CD14-positive monocyte (primary cell): ENCODE data around the gene CTDSPL. TPM values are rescaled to one million over a fixed set of nuclear protein-coding genes. Genes with fewer than 3 reads are reported as not detected.

ENCODE experiments used
- DNase-seq, 3 donors: peaks; one replicate each; pipeline ENCODE4 v3.0.0-alpha.2; 2011 to 2022
- H2AFZ ChIP-seq: 2 replicates; pipeline ENCODE4 v1.6.0; 2012; ENCODE audit warnings: mild to moderate bottlenecking, low read depth, low read length, inconsistent platforms; ENCODE audit not compliant: insufficient read depth, poor library complexity, severe bottlenecking
- H3K27ac ChIP-seq, 2 donors: 1 replicate in 1 of 2; 2 replicates in 1 of 2; pipeline ENCODE4 v1.5.1; 2012 to 2013; ENCODE audit warnings: low read length in 2 of 2, control low read depth in 1 of 2, inconsistent platforms in 1 of 2, low read depth in 1 of 2, mild to moderate bottlenecking in 1 of 2
- H3K27me3 ChIP-seq, 2 donors: one replicate each; pipeline versions ENCODE4 v1.6.0 to v1.6.1; 2011 to 2013; ENCODE audit warnings: low read length in 2 of 2; ENCODE audit not compliant: control insufficient read depth in 2 of 2, insufficient read depth in 2 of 2
- H3K36me3 ChIP-seq, 2 donors: replicated peaks in 1 of 2; 1 replicate in 1 of 2; 2 replicates in 1 of 2; pipeline versions ENCODE4 v1.5.1 to v1.6.1; 2012 to 2013; ENCODE audit warnings: low read length in 2 of 2, control low read depth in 1 of 2, inconsistent platforms in 1 of 2, mild to moderate bottlenecking in 1 of 2; ENCODE audit not compliant: insufficient read depth in 2 of 2, control insufficient read depth in 1 of 2
- H3K4me1 ChIP-seq, 2 donors: 1 replicate in 1 of 2; 2 replicates in 1 of 2; pipeline versions ENCODE4 v1.5.1 to v1.6.1; 2012 to 2013; ENCODE audit warnings: low read length in 2 of 2, control low read depth in 1 of 2, inconsistent platforms in 1 of 2, mild to moderate bottlenecking in 1 of 2, moderate library complexity in 1 of 2; ENCODE audit not compliant: insufficient read depth in 2 of 2, control insufficient read depth in 1 of 2
- H3K4me2 ChIP-seq: replicated peaks from 2 replicates; pipeline ENCODE3; 2012; ENCODE audit warnings: low read length, moderate library complexity, mild to moderate bottlenecking; ENCODE audit not compliant: poor library complexity, severe bottlenecking; ENCODE audit errors: extremely low read depth
- H3K4me3 ChIP-seq, 3 experiments: fragments of 200-600 bp in 1 of 3; sonication (generic) in 1 of 3; replicated peaks in 1 of 3; 1 replicate in 2 of 3; 2 replicates in 1 of 3; pipeline ENCODE4 v1.5.1; 2011 to 2013; ENCODE audit warnings: low read length in 3 of 3, mild to moderate bottlenecking in 3 of 3, control low read depth in 2 of 3, low read depth in 2 of 3, inconsistent platforms in 1 of 3, moderate library complexity in 1 of 3
- H3K79me2 ChIP-seq: 2 replicates; pipeline ENCODE4 v1.6.0; 2012; ENCODE audit warnings: mild to moderate bottlenecking, control low read depth, inconsistent platforms, low read length, moderate library complexity; ENCODE audit not compliant: insufficient read depth
- H3K9ac ChIP-seq: 2 replicates; pipeline ENCODE4 v1.6.0; 2017; ENCODE audit warnings: low read length, mild to moderate bottlenecking; ENCODE audit not compliant: insufficient read depth, poor library complexity, severe bottlenecking
- H3K9me3 ChIP-seq, 2 donors: replicated peaks in 1 of 2; 1 replicate in 1 of 2; 2 replicates in 1 of 2; pipeline versions ENCODE4 v1.5.1 to v1.6.1; 2012 to 2013; ENCODE audit warnings: low read length in 2 of 2, control low read depth in 1 of 2; ENCODE audit not compliant: control insufficient read depth in 1 of 2, insufficient read depth in 1 of 2
- H4K20me1 ChIP-seq: 2 replicates; pipeline ENCODE4 v1.6.0; 2012; ENCODE audit warnings: mild to moderate bottlenecking, low read length, control low read depth, moderate library complexity; ENCODE audit not compliant: insufficient read depth
- H3K27ac Mint-ChIP-seq, 7 donors: one replicate each; pipeline ENCODE4 v1.8.0; 2020; ENCODE audit warnings: mild to moderate bottlenecking in 7 of 7, mixed read lengths in 7 of 7, moderate library complexity in 6 of 7, inconsistent platforms in 2 of 7
- H3K27me3 Mint-ChIP-seq, 3 donors: one replicate each; pipeline ENCODE4 v1.8.0; 2021 to 2022; ENCODE audit warnings: low read depth in 3 of 3, mild to moderate bottlenecking in 3 of 3, mixed read lengths in 3 of 3, moderate library complexity in 3 of 3, inconsistent platforms in 1 of 3
- H3K36me3 Mint-ChIP-seq, 2 donors: one replicate each; pipeline ENCODE4 v1.8.0; 2020; ENCODE audit warnings: mixed read lengths in 2 of 2, inconsistent platforms in 1 of 2, mild to moderate bottlenecking in 1 of 2
- H3K4me1 Mint-ChIP-seq: one replicate; pipeline ENCODE4 v1.8.0; 2020; ENCODE audit warnings: mild to moderate bottlenecking, mixed read lengths
- H3K4me3 Mint-ChIP-seq, 2 donors: one replicate each; pipeline ENCODE4 v1.8.0; 2020; ENCODE audit warnings: mild to moderate bottlenecking in 2 of 2, mixed read lengths in 2 of 2, moderate library complexity in 1 of 2
- H3K9me3 Mint-ChIP-seq, 7 donors: one replicate each; pipeline ENCODE4 v1.8.0; 2020 to 2022; ENCODE audit warnings: mixed read lengths in 7 of 7, mild to moderate bottlenecking in 6 of 7, moderate library complexity in 6 of 7, inconsistent platforms in 2 of 7
- CTCF ChIP-seq: fragments of 200-600 bp; IDR thresholded peaks from one replicate; pipeline ENCODE4 v1.8.0; 2022; ENCODE audit warnings: antibody characterized with exemption, mild to moderate bottlenecking
- WGBS: methylation state at CpG from one replicate; pipeline ENCODE4 v1.1.5; 2013; ENCODE audit warnings: missing lambda C conversion rate; ENCODE audit not compliant: insufficient coverage; 5-methylcytosine and 5-hydroxymethylcytosine counted together
- intact Hi-C, 2 donors: fragments of 100-400 bp; cut with micrococcal nuclease; formaldehyde crosslinking; loops; one replicate each; pipeline versions ENCODE4 v1.15.0 to v1.15.1; 2023
- polyA plus RNA-seq, 3 donors: library from polyadenylated mRNA; depleted of rRNA in 1 of 3; unstranded in 2 of 3; stranded (reverse) in 1 of 3; fragments of 300-500 nt in 2 of 3; fragments of >200 nt in 1 of 3; fragmentation: Illumina TruSeq in 2 of 3; gene quantifications; 1 replicate in 2 of 3; 2 replicates in 1 of 3; pipeline ENCODE4 v1.2.3, GENCODE V29; 2012 to 2021

Gene CTDSPL
- polyA plus RNA-seq, 3 donors, result 0.15 to 0.69 (median 0.33) TPM

DNA sequence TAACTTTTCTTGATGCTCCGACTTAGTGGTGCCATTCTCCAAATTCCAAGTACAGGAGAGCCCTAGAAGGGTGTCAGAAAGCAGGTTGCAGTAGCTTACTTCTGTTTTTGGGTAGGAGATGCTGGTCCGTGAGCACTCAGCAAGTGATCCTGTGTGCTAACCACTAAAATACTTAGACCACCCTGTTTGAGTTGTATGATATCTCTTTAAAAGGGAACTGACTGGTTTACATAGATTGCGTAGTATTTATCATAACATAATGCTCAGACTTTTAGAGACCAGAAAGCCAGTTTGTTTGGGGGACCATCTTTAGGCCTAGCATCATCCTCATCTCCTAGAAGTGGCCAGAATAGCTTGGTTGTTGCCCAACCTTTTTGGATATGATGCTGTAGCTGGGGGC lies 26.7 kb downstream of the CTDSPL start:
- Mint-ChIP-seq H3K4me3 (no peak overlapping the region), H3K27ac (no peak overlapping the region), H3K27me3 (no peaks in the 10 kb centered on the region), H3K4me1 (peaks cover 21% of the 10 kb centered on the region), H3K36me3 (peaks cover 0 to 2% of the 10 kb centered on the region in 2 donors), H3K9me3 (no peaks in the 10 kb centered on the region)
- H3K27me3 ChIP-seq, result no peaks in the 10 kb centered on the region
- no peaks in the 10 kb centered on the region for H3K9me3 ChIP-seq
- no peak overlapping the region for H3K27ac ChIP-seq
- H3K36me3 ChIP-seq, result no peaks in the 10 kb centered on the region
- H4K20me1 ChIP-seq, result no peaks in the 10 kb centered on the region
- DNase-seq, result no peak
- no peak for TF ChIP-seq CTCF
- H3K9ac ChIP-seq, result no peak overlapping the region
- H3K4me2 ChIP-seq, result no peak overlapping the region
- no peak overlapping the region for H3K4me3 ChIP-seq
- H3K79me2 ChIP-seq, result no peaks in the 10 kb centered on the region
- intact Hi-C loops, result no loop called here
- no peaks in the 10 kb centered on the region for H3K4me1 ChIP-seq
- no peak overlapping the region for H2AFZ ChIP-seq
- 29% methylated on average over 1 of the region's 3 CpGs for WGBS

DNA sequence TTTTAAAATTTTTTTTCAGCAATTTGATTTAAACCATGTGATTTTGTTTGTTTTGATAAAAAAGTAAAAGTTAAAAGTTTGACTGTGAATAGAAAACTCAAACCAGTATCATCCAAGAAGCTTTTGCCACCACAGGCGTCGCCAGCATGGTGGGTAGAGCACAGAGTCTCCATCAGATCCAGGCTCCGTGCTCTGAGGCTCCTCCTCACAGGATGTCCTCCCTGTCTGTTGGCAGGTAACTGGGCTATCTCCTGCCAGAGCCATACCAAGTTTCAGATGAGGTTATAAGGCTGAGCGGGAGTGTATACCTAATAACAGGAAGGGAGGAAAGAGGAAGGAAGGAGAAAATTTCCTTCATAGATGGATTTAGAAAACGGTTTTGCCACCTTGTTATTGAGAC lies 28.8 kb downstream of the CTDSPL start:
- H3K9me3 Mint-ChIP-seq, result no peaks in the 10 kb centered on the region
- Histone ChIP-seq H3K4me2 (no peak overlapping the region), H3K9me3 (no peaks in the 10 kb centered on the region), H3K27ac (no peak overlapping the region), H3K4me3 (no peak overlapping the region), H3K9ac (no peak overlapping the region), H3K79me2 (no peaks in the 10 kb centered on the region), H3K27me3 (no peaks in the 10 kb centered on the region), H2AFZ (no peak overlapping the region), H3K36me3 (no peaks in the 10 kb centered on the region), H3K4me1 (no peaks in the 10 kb centered on the region), H4K20me1 (no peaks in the 10 kb centered on the region)
- WGBS, result 0% methylated on average over 1 of the region's 5 CpGs
- H3K27ac Mint-ChIP-seq, result no peak overlapping the region
- H3K27me3 Mint-ChIP-seq, result no peaks in the 10 kb centered on the region
- peaks cover 18% of the 10 kb centered on the region for H3K4me1 Mint-ChIP-seq
- TF ChIP-seq CTCF, result no peak
- H3K4me3 Mint-ChIP-seq, result no peak overlapping the region
- peaks cover 0 to 2% of the 10 kb centered on the region in 2 donors for H3K36me3 Mint-ChIP-seq
- no peak for DNase-seq
- intact Hi-C loops, result no loop called here
